Neuron (in vitro differentiated cells): Measurements from ENCODE around the gene RAB18.
A peak's percentile ranks its signal among the peaks of the same experiment; 100 is the strongest.
"Not testable (repeated sequence)": the region's sequence is repeated elsewhere in the genome, so short reads cannot be mapped to it uniquely, and the experiment has no call there.

ENCODE experiments used
- H2AFZ ChIP-seq: one replicate; pipeline ENCODE4 v1.6.1; 2013; ENCODE audit warnings: low read depth, mild to moderate bottlenecking, inconsistent platforms, low read length, moderate library complexity
- H3K27me3 ChIP-seq: one replicate; pipeline ENCODE4 v1.6.1; 2013; ENCODE audit warnings: low read length; ENCODE audit not compliant: insufficient read depth
- H3K36me3 ChIP-seq: one replicate; pipeline ENCODE4 v1.6.1; 2013; ENCODE audit warnings: low read length; ENCODE audit not compliant: insufficient read depth
- H3K4me1 ChIP-seq: one replicate; pipeline ENCODE4 v1.6.1; 2013; ENCODE audit warnings: low read length; ENCODE audit not compliant: insufficient read depth
- H3K4me3 ChIP-seq: 2 replicates; pipeline ENCODE4 v1.5.1; 2013; ENCODE audit warnings: mild to moderate bottlenecking, low read length, moderate library complexity
- H3K9me3 ChIP-seq: one replicate; pipeline ENCODE4 v1.6.1; 2013; ENCODE audit warnings: low read length

Gene RAB18

DNA sequence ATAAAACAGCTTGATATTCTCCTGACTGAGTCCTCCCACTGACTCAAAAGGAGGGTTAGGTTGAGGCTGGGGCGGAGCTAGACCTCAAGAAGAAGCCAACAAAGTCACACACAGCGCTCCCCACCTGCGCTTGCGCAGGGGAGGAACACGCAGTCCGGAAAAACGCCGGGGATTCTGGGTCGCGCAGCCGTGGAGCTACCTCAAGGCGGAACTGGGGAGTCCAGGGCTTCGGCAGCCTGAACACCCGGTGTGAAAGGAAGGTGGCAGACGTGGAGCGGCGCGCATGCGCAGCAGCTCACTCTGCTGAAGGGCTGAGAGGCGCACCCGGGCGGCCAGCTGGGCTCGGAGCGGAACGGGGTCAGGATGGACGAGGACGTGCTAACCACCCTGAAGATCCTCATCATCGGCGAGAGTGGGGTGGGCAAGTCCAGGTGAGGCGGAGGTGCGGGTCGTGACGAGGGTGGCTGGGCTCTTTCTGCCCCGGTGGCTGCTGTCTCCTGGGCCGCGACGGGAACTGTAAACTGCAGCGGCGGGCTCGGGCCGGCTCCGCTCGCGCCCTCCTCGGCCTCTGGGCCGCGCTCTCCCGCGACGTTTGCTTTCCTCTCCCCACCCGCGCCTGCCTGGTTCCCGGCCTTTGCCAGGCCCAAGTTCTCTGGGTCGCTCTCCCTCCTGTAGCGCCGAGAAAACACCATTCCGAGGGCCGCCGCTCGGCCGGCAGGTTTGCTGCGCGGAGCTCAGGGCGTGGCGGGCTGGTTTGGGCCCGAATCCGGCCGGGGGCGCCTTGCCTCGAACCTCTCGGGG, at the start of gene RAB18:
Gene RAB18, plus strand, starts transcription at position 298 of the 801 bp plus-strand sequence. Its CDS starts 66 bp downstream, at position 364.
- Histone ChIP-seq H3K9me3 (no peaks in the 10 kb centered on the region), H2AFZ (peak within 1 kb of the TSS; percentile 29), H3K36me3 (peaks cover 5% of the 10 kb centered on the region), H3K4me3 (peak within 1 kb of the TSS; percentile 81), H3K4me1 (peaks cover 5% of the 10 kb centered on the region), H3K27me3 (peaks cover 10% of the 10 kb centered on the region)

- H2AFZ ChIP-seq = no peak overlapping the region
- H3K36me3 ChIP-seq = no peaks in the 10 kb centered on the region
- H3K4me1 ChIP-seq = no peaks in the 10 kb centered on the region
- peaks cover 3% of the 10 kb centered on the region for H3K27me3 ChIP-seq
- H3K4me3 ChIP-seq = no peak overlapping the region
- no peaks in the 10 kb centered on the region for H3K9me3 ChIP-seq
These were observed 49.3 kb upstream of the RAB18 start for GRCh38 chr10:27454837-27455236.

DNA sequence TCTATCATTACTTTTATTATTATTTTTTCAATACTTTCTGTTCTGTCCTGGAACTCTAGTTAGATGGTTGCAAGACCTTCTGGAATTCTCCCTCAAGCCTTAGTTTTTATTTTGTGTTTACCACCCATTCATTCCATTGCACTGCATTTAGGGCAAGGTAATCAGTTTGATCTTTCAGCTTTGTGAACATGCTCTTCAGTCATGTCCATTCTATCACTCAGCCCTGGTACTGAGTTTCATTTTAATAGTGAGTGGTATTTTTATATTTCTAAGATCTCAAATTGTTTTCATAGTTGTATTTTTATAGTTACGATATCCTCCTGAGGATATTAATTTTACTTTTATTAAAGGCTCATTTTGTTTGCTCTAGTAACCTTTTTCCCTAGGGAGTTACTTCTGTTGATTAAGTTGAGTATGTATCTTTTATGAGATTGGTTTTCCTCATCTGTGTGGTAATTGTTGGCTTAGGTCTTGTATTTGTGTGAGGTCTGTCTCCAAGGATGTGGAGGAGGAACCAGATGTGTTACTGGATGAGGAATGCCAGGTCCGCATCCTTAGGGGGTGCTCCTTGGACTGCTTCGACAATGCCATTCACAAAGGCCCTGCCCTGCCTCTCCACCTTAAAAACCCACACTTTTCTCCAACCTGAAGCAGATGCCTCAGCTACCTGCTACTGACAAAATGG, 46.7 kb upstream of the RAB18 start:
- no peak overlapping the region for H3K4me3 ChIP-seq
- no peaks in the 10 kb centered on the region for H3K4me1 ChIP-seq
- no peak overlapping the region for H2AFZ ChIP-seq
- H3K36me3 ChIP-seq = no peaks in the 10 kb centered on the region
- peaks cover 3% of the 10 kb centered on the region for H3K27me3 ChIP-seq
- H3K9me3 ChIP-seq = no peaks in the 10 kb centered on the region

DNA sequence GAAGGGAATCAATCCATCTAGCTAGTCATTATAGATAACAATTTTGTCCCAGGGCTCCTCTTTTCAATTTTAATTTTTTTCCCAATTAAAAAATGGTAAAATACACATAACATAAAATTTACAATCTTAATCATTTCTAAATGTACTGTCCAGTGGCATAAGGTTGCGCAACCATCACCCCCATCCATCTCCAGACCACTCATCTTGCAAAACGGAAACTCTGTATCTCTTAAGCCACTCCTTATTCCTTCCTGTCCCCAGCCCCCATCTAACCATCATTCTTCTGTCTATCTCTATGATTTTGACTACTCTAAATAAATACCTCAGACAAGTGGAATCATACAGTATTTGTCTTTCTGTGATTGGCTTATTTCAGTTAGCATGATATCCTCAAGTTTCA, 46.1 kb upstream of the RAB18 start:
- H3K4me1 ChIP-seq = no peaks in the 10 kb centered on the region
- H3K4me3 ChIP-seq = no peak overlapping the region
- H2AFZ ChIP-seq = no peak overlapping the region
- peaks cover 3% of the 10 kb centered on the region for H3K27me3 ChIP-seq
- H3K9me3 ChIP-seq = no peaks in the 10 kb centered on the region
- H3K36me3 ChIP-seq = no peaks in the 10 kb centered on the region

GRCh38 chr10:27461312-27461711, 42.8 kb upstream of the RAB18 start:
- Histone ChIP-seq H3K9me3 (no peaks in the 10 kb centered on the region), H2AFZ (no peak overlapping the region), H3K4me1 (no peaks in the 10 kb centered on the region), H3K4me3 (no peak overlapping the region), H3K36me3 (no peaks in the 10 kb centered on the region), H3K27me3 (peaks cover 3% of the 10 kb centered on the region)

DNA sequence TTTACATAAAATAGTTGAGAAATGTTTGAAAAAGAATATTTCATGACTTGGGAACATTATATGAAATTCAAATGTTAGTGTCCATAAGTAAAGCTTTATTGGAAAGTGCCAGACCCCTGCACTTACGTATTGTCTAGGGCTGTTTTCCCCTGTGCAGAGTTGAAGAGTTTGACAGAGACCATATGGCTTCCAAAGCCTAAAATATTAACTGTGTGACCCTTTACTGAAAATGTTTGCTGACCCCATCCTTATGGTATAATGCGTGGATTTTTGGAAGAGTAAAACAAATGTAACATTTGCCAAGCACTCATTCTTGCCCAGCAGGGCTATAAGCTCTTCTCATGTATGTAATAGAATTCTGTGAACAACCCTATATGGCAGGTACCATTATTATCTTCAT, 40.1 kb upstream of the RAB18 start:
- Histone ChIP-seq H2AFZ (no peak overlapping the region), H3K9me3 (no peaks in the 10 kb centered on the region), H3K27me3 (peaks cover 3% of the 10 kb centered on the region), H3K4me3 (no peak overlapping the region), H3K36me3 (no peaks in the 10 kb centered on the region), H3K4me1 (no peaks in the 10 kb centered on the region)

GRCh38 chr10:27464993-27465392, 39.1 kb upstream of the RAB18 start:
- Histone ChIP-seq H3K9me3 (no peaks in the 10 kb centered on the region), H2AFZ (no peak overlapping the region), H3K4me1 (no peaks in the 10 kb centered on the region), H3K36me3 (no peaks in the 10 kb centered on the region), H3K27me3 (no peaks in the 10 kb centered on the region), H3K4me3 (no peak overlapping the region)

- not testable (repeated sequence) for H3K36me3 ChIP-seq, H2AFZ ChIP-seq, H3K4me1 ChIP-seq, H3K27me3 ChIP-seq, H3K9me3 ChIP-seq, H3K4me3 ChIP-seq
These were observed 38.5 kb upstream of the RAB18 start for GRCh38 chr10:27465596-27465995.

GRCh38 chr10:27470885-27471284, 33.2 kb upstream of the RAB18 start:
- Histone ChIP-seq H3K36me3 (no peaks in the 10 kb centered on the region), H3K27me3 (no peaks in the 10 kb centered on the region), H3K9me3 (no peaks in the 10 kb centered on the region), H2AFZ (no peak overlapping the region), H3K4me1 (no peaks in the 10 kb centered on the region), H3K4me3 (no peak overlapping the region)

DNA sequence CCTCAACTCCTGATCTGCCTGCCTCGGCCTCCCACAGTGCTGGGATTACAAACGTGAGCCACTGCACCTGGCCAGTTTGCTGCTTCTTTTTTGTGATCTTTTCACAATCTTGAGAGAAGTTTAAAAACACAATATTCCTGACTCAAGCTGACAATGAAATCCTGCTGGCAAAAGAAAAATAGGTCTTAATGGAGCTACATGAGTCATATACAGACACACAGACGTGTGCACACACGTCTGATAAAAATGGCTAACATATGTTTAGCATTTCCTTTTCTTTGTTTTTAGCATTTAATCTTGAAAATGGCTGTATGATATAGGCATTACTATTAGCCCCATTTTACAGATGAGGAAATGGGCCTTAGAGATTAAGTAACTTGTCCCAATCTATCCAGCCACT, 29.4 kb upstream of the RAB18 start:
- Histone ChIP-seq H3K27me3 (no peaks in the 10 kb centered on the region), H2AFZ (no peak overlapping the region), H3K4me3 (no peak overlapping the region), H3K9me3 (no peaks in the 10 kb centered on the region), H3K4me1 (no peaks in the 10 kb centered on the region), H3K36me3 (no peaks in the 10 kb centered on the region)

GRCh38 chr10:27479016-27479415, 25.1 kb upstream of the RAB18 start:
- no peaks in the 10 kb centered on the region for H3K4me1 ChIP-seq
- no peak overlapping the region for H3K4me3 ChIP-seq
- no peaks in the 10 kb centered on the region for H3K9me3 ChIP-seq
- H2AFZ ChIP-seq = no peak overlapping the region
- no peaks in the 10 kb centered on the region for H3K27me3 ChIP-seq
- no peaks in the 10 kb centered on the region for H3K36me3 ChIP-seq

DNA sequence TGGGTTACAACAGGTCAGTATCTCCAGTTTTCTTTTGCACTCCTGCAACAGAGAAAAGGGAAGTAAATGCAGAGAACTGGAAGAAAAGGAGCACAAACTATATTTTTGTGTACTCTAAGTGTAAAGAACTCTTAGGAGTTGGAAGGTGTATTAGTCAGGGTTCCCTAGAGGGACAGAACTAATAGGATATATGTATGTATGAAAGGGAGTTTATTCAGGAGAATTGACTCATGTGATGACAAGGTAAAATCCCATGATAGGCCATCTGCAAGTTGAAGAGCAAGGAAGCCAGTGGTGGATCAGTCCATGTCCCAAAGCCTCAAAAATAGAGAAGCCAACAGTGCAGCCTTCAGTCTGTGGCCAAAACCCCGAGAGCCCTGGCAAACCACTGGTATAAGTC, 22.6 kb upstream of the RAB18 start:
- Histone ChIP-seq H3K36me3 (no peaks in the 10 kb centered on the region), H3K27me3 (no peaks in the 10 kb centered on the region), H3K9me3 (no peaks in the 10 kb centered on the region), H3K4me1 (no peaks in the 10 kb centered on the region), H2AFZ (no peak overlapping the region), H3K4me3 (no peak overlapping the region)

DNA sequence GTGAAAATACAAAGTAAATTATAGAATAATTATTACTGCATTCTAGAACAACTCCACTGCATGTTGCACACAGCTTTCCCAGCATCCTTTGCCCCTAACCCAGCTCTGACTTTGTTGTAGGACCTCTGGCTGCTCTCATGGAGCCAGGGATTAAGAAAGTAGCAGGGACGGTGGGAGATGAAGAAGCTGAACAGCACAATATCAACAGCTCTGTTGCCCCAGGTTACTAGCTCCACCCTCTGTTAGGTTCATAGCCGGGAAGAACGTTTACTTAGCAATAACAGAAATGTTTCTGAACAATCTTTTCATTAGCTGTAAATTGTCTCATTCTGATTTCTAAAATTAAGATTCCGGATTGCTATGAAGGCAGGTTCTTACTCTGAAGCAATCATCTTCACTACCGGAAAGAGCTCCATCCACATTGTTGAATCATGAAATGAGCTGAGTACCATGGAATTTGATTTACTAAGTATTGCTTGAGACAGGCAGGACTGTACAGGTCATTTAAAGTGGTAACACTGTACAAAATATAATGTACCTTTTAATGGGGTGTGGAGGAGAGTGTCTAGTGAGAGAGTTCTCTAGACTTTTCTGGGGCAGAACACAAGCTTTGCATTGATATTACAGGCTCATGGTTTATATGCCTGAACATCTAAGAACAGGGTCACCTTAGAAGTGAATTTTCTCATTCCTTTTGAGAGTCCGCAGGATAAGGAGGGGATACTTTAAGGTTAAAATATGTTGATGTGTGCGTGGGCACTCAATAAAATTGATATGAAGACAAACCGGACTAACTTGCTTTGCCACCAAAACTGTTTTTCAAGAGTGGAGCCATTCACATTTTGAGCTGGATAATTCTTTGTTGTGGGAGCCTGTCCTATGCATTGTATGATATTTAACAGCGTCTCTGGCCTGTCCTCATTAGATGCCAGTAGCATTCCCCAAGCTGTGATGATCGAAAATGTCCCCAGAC, 20.8 kb upstream of the RAB18 start:
- Histone ChIP-seq H3K27me3 (peaks cover 3% of the 10 kb centered on the region), H2AFZ (no peak overlapping the region), H3K36me3 (no peaks in the 10 kb centered on the region), H3K9me3 (no peaks in the 10 kb centered on the region), H3K4me1 (no peaks in the 10 kb centered on the region), H3K4me3 (no peak overlapping the region)
